ENCODE data around the gene TMED6.
"Not testable (repeated sequence)": the region's sequence is repeated elsewhere in the genome, so short reads cannot be mapped to it uniquely, and the experiment has no call there.

Gene TMED6

DNA sequence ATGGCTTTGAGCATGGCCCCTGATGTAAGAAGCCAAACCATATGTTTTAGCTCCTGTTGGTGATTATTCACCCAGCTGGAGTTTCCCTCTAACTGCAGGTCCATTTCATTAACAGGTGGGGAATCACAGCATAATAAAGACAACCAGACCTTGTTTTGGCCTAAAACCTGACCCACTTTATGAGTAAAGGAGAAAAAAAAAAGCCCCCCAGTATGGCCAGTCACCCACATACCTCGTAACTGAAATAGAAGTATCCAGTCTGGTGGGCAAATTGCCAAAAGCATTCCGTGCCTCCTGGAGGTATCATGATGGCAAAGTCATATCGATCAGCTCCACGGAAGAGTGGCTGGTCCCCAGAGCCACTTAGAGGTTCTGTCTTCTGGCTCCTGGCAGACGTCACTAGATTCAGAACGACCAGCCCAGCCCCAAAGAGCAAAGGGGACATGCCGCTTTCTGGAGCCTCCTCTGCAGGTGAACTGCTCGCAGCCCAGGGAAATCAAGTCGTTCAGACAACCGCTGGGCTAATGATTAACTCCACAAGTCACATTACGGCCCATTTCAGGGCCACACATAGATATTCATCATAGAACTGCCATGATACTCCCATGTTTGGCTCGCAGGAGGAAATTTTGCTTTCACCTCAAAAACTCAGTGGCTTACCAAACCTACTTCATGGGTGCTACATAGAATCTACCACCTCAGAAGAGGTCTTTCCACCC is at the start of gene TMED6:
Gene TMED6 (minus strand): TSS at position 478 of the 719 bp plus-strand sequence. CDS start 33 bp downstream, at position 445.
- DNase-seq, result no peak

- DNase-seq, result no peak
Observed at GRCh38 chr16:69399361-69399760, 47.8 kb upstream of the TMED6 start.

DNA sequence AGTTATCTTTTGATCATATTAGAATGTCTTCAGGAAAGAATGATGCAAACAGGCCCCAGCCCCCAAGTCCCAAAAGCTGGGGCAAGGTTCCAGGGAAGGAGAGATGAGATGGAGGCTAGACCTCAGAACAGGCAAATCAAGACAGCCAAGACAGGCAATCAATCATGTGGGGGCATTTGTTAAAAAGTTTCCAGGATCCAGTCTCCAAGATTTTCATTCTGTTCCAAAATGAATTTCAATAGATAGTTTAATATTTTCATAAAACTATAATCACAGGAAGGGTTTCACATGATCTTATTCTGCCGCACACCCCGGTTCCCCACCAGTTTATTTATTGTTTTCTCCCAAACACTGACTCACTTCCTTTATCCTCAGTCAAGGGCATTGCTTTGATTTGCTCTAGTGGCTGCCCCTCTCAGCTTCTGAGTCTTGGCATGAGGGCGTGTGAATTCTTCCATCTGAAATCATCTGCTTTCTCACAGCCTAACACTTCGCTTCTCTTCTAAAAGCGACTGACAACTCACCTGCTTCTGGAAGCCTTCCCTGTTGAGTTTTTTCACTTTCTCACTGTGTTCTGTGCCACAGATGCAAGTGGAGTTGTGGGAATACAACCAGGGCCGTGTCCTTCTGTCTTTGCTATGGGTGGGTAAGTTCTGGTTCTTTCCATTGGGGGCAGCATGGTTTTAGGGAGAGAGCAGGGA is 46.4 kb upstream of the TMED6 start:
- DNase-seq, result no peak

- DNase-seq, result peak; percentile 83
Observed at GRCh38 chr16:69396187-69397061, 44.8 kb upstream of the TMED6 start.

GRCh38 chr16:69395859-69396186 is 44.2 kb upstream of the TMED6 start:
- DNase-seq, result no peak

DNA sequence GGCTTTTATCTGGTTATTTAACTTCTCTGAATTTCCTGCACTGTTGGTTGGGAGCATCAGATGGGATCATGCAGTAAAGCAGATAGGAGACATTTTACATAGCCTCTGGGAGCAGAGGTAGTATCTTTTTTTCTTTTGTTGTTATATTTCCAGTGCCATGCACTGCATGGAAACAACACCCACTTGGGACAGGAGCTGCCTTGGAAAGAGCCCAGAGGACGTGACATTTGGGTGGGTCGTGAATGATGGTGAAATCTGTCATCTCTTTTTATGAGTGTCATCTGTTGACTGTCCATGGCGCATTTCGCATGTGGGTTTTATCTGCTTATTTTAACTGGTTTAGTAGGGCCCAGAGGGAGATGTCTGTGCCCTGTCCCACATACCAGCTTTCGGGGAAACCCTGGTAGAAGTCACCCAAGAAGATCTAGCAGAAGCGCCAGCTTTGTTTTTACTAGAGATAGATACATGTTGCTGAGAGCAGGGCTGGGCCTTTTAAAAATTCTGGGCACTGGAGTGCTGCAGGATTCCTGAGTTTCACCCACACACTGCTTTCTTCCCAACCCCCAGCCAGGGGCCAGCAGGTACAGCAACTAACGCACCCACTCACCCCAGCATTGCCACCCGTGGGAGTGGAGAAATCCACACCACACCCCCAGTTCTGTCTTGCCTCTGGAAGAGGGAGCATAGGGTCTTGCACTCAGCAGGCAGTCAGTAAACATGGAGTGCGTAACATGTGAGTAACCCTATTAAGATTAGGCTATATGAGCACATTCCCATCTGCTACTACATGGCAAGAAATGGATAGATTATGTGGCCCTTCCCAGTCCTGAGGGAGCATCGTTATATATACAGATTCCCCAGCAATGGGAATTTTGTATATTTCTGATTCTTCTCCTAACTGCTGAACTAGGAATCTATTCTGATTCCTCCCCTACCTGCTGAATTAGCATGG is 42.6 kb upstream of the TMED6 start:
- no peak for DNase-seq

DNA sequence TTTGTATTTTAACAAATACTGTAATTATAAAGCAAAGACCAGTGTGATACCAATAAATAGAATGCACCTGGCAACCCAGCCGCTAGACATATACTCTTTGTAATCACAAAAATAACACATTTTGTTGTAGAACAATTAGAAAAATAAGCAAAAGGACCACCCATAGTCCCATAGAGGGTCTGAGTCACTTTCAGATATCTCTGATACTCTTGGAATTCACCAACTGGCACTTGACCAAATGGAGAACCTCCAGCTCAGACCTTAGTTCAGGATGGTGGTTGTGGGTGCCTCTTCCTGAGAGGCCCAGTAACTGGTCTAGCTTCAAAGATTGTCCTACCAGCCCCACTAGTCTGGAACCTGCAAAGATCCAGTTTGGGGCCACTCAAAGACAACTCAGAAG is 35.0 kb upstream of the TMED6 start:
- no peak for DNase-seq

GRCh38 chr16:69384974-69385373 is 33.4 kb upstream of the TMED6 start:
- DNase-seq, result no peak

GRCh38 chr16:69382421-69382820 is 30.8 kb upstream of the TMED6 start:
- DNase-seq, result no peak

DNA sequence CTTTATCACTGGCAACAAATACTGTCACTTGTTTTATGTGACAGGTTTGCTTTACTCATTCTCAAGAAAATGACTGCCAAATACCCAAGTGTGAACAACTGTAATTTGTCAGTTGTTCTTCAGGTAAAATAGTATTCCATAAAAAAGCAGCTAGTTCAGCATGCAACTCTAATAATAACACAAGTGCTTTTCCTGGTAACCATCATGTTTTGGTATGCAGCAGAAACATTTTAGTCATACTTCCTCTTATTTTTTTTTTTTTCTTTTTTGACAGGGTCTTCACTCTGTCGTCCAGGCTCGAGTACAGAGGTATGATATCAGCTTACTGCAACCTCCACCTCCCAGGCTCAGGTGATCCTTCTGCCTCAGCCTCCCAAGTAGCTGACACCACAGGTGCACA is 29.6 kb upstream of the TMED6 start:
- DNase-seq, result no peak

- DNase-seq, result no peak
Observed at GRCh38 chr16:69378760-69379159, 27.2 kb upstream of the TMED6 start.

- DNase-seq, result no peak
Observed at GRCh38 chr16:69378036-69378435, 26.4 kb upstream of the TMED6 start.

DNA sequence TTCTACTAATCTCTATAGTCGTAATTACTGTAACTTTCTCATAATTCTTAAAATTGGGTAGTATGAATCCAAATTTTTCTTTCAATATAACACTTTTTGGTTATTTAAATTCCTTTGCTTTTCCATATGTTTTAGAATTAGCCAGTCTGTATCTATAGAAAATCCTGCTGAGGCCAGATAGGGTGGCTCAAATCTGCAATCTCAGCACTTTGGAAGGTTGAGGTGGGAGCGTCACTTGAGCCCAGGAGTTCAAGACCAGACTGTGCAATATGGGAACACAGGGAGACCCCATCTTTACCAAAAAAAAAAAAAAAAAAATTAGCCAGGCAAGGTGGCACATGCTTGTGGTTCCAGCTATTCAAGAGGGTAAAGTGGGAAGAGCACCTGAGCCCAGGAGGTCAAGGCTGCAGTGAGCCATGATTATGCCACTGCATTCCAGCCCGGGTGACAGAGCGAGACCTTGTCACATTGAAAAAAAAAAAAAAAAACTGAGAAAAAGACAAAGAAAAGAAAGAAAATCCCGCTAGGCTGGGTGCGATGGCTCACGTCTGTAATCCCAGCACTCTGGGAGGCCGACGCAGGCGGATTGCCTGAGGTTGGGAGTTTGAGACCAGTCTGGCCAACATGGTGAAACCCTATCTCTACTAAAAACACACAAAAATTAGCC is 24.9 kb upstream of the TMED6 start:
- DNase-seq, result no peak

DNA sequence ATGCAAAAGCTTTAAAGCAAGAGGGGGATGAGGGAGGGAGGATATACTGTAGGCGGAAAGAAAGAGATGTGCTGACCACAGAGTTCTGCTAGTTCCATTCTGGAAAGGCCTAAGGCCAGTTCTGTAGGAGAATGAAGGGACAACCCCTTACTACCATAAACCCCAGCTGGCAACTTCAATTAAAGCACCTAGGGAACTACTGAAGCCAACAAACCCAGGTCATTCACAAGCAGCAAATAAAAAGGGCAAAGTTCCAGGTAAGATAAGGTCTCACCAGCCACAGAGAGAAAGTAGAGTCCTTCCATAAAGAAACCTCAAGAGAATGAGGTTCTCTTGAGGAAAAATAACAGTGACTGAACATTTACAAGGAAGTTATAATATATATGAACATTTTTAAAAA is 21.4 kb upstream of the TMED6 start:
- no peak for DNase-seq

- no peak for DNase-seq
Observed at GRCh38 chr16:69371564-69371963, 20.0 kb upstream of the TMED6 start.

DNA sequence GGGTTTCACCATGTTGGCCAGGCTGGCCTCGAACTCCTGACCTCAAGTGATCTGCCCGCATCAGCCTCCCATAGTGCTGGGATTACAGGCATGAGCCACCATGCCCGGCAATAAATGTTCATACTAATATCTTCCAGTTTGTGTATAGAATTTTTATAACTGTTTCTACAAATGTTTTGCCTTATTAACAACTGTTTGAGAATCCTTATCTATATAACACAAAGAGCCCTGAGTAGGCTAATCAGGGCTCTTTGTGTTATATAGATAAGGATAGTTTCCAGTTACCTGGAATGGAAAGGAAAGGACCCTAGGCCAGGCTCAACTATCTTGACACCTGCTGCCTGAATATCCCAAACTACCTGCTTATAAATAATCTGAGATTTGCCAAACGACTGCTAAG is 17.3 kb upstream of the TMED6 start:
- no peak for DNase-seq

- no peak for DNase-seq
Observed at GRCh38 chr16:69367980-69368379, 16.4 kb upstream of the TMED6 start.

DNA sequence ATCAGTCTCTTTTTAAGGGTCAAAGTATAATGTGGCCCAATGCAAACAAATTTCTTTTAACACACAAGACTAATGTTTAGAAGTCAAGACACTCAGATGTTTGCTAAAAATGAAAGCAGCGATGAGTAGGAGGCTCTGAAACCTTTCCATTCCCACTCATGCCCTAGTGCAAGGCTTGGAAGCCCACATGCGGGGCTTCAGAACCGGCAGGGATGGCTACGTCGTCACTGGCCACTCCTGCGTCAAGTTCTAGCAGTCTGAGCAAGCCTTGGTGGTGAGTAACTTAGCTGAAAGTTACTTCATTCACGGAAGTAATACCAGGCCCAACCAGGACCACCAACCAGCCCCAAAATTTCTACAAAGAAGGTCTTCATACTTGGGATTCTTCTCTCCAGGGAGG is 14.8 kb upstream of the TMED6 start:
- no peak for DNase-seq

DNA sequence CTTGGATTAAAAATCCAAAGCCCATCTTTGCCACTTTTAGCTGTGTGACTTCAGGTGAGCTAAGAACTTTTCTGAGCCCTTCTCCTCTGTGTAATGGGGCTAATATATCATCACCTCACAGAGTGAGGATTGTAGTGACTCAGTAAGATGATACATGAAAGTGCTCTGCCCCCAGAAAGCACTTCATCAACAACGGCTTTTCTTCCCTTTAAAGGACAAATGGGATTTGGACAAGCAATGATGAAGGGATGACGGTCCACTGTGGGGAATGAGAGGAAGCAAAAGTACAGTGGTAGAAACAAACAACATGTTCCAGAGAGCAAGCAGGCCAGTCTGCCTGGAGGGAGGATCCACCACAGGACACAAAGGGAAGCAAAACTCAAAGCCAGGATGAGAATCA is 14.3 kb upstream of the TMED6 start:
- no peak for DNase-seq

- no peak for DNase-seq
Observed at GRCh38 chr16:69364088-69364487, 12.5 kb upstream of the TMED6 start.

- DNase-seq, result no peak
Observed at GRCh38 chr16:69363281-69363717, 11.7 kb upstream of the TMED6 start.

GRCh38 chr16:69360070-69360469 is 8.5 kb upstream of the TMED6 start:
- not testable (repeated sequence) for DNase-seq

Data from activated effector memory CD4-positive, alpha-beta T cell treated with anti-CD3 and anti-CD28 coated beads, Interleukin-2, amount 50 U/mL, for 16 hours (primary cell).